ENCODE measurements around the gene SC5D. TPM values are rescaled to one million over a fixed set of nuclear protein-coding genes. Genes with fewer than 3 reads are reported as not detected.

Gene SC5D
- total RNA-seq, 6 experiments from 2014 or later = 17.8 to 24.9 (median 22.8) TPM

DNA sequence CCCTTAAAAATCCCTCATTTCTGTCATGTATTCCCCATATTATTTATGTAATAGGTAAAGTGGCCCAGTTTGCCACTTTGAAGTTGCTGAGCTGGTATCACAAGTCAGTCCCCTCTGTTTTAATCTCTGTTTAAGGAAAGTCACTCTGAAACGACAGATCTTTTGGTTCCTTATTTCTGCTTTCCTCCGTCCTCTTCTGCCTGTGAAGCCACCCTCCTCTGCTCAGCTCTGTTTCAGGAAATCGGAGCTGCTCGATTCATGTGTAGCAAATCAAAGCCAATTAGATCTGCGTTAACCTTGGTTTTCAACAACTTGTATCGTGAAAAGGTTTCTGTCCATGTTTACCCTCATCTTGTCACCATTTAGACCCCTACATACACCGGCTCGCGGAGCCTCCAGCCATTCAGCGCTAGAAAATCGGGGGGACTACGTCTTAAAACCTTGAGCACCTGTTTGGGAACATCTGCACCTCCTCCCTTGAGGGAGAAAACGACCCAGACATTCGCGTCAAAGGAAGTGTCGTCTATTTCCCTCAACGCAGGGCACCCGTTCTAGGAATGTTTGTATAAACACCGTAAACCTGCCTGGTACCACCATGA, 576 bp upstream of the SC5D start:
- Mint-ChIP-seq H3K27me3 (ENCODE audit: insufficient read depth) (peaks cover 30% of the 10 kb centered on the region), H3K27ac (peak overlapping the region; percentile 73), H3K9me3 (peaks cover 5% of the 10 kb centered on the region; the same call in 1 of the 2 replicates), H3K4me1 (ENCODE audit: low read depth) (peaks cover 15% of the 10 kb centered on the region), H3K36me3 (ENCODE audit: low read depth) (peaks cover 5% of the 10 kb centered on the region; the same call in 1 of the 2 replicates), H3K4me3 (peak overlapping the region; percentile 92)
- TF ChIP-seq CTCF (IDR thresholded peaks at IDR 0.05) = no peak
- DNase-seq = no peak

- TF ChIP-seq CTCF (IDR thresholded peaks at IDR 0.05) = no peak
- peak; percentile 13 for DNase-seq
These were observed 670 bp downstream of the SC5D start for GRCh38 chr11:121293288-121293594.

GRCh38 chr11:121295246-121296029, 2.9 kb downstream of the SC5D start:
- TF ChIP-seq CTCF (IDR thresholded peaks at IDR 0.05) = no peak
- DNase-seq = no peak
- Mint-ChIP-seq H3K27ac (no peak overlapping the region), H3K4me1 (ENCODE audit: low read depth) (peaks cover 15% of the 10 kb centered on the region), H3K36me3 (ENCODE audit: low read depth) (peaks cover 6% of the 10 kb centered on the region), H3K27me3 (ENCODE audit: insufficient read depth) (peaks cover 8% of the 10 kb centered on the region), H3K4me3 (no peak overlapping the region), H3K9me3 (peaks cover 5% of the 10 kb centered on the region)

More at GRCh38 chr11:121293288-121293594, 670 bp downstream of the SC5D start:
- Mint-ChIP-seq H3K27me3 (ENCODE audit: insufficient read depth) (peaks cover 28% of the 10 kb centered on the region), H3K4me1 (ENCODE audit: low read depth) (peaks cover 15% of the 10 kb centered on the region), H3K27ac (peak overlapping the region; percentile 73), H3K4me3 (peak overlapping the region; percentile 92), H3K9me3 (peaks cover 5% of the 10 kb centered on the region; the same call in 1 of the 2 replicates), H3K36me3 (ENCODE audit: low read depth) (peaks cover 5% of the 10 kb centered on the region; the same call in 1 of the 2 replicates)

- no peak overlapping the region for H3K27ac Mint-ChIP-seq
- H3K27me3 Mint-ChIP-seq (ENCODE audit: insufficient read depth) = no peaks in the 10 kb centered on the region
- H3K9me3 Mint-ChIP-seq = peaks cover 5% of the 10 kb centered on the region
- peaks cover 6% of the 10 kb centered on the region; the same call in 1 of the 2 replicates for H3K4me1 Mint-ChIP-seq (ENCODE audit: low read depth)
- no peak overlapping the region for H3K4me3 Mint-ChIP-seq
- TF ChIP-seq CTCF (IDR thresholded peaks at IDR 0.05) = no peak
- H3K36me3 Mint-ChIP-seq (ENCODE audit: low read depth) = peaks cover 6% of the 10 kb centered on the region
- DNase-seq = no peak
These were observed 5.3 kb downstream of the SC5D start for GRCh38 chr11:121297872-121298271.

DNA sequence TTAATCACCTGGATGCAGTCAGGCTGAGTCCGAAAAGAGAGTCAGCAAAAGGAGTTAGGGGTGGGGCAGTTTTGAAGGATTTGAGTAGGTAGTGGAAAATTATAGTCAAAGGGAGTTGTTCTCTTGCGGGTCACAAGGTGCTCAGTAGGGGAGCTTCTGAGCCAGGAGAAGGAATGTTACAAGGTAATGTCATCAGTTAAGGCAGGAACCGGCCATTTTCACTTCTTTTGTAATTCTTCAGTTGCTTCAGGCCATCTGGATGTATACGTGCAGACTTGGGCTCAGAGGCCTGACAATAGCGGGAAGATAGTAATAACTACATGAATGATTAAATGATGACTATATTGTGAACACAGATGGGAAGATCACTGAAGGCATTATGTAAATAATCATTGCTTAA, 6.2 kb downstream of the SC5D start:
- Mint-ChIP-seq H3K4me1 (ENCODE audit: low read depth) (no peaks in the 10 kb centered on the region), H3K4me3 (no peak overlapping the region), H3K9me3 (peaks cover 5% of the 10 kb centered on the region), H3K36me3 (ENCODE audit: low read depth) (peaks cover 6% of the 10 kb centered on the region), H3K27ac (no peak overlapping the region), H3K27me3 (ENCODE audit: insufficient read depth) (no peaks in the 10 kb centered on the region)
- DNase-seq = no peak
- TF ChIP-seq CTCF (IDR thresholded peaks at IDR 0.05) = no peak

Data from HFFc6 (cell line).